SK-MEL-5 (cell line): ENCODE data around the gene CASKIN2. TPM values are rescaled to one million over a fixed set of nuclear protein-coding genes. Genes with fewer than 3 reads are reported as not detected.

Experiments used
- DNase-seq: peaks from one replicate; pipeline ENCODE4 v3.0.0-alpha.2; 2016; ENCODE audit warnings: low read depth, low spot score
- in situ Hi-C: cut with HindIII; loops from 2 replicates; pipeline ENCODE4 v1.10.0; 2016; ENCODE audit warnings: low sequenced_read_pairs, high pct_unique_total_duplicates, low pct_unique_long_range_greater_than_20kb
- polyA plus RNA-seq, 2 experiments: library from polyadenylated mRNA; depleted of rRNA; stranded (reverse); fragments of >200 nt; gene quantifications; 2 replicates each; pipeline ENCODE4 v1.2.3, GENCODE V29; 2015
- total RNA-seq: library from RNA; depleted of rRNA; stranded (reverse); fragments of >200 nt; shearing (Covaris generic); gene quantifications from 2 replicates; pipeline ENCODE4 v1.2.3, GENCODE V29; 2014; rRNA removed

CASKIN2 gene, protein sequence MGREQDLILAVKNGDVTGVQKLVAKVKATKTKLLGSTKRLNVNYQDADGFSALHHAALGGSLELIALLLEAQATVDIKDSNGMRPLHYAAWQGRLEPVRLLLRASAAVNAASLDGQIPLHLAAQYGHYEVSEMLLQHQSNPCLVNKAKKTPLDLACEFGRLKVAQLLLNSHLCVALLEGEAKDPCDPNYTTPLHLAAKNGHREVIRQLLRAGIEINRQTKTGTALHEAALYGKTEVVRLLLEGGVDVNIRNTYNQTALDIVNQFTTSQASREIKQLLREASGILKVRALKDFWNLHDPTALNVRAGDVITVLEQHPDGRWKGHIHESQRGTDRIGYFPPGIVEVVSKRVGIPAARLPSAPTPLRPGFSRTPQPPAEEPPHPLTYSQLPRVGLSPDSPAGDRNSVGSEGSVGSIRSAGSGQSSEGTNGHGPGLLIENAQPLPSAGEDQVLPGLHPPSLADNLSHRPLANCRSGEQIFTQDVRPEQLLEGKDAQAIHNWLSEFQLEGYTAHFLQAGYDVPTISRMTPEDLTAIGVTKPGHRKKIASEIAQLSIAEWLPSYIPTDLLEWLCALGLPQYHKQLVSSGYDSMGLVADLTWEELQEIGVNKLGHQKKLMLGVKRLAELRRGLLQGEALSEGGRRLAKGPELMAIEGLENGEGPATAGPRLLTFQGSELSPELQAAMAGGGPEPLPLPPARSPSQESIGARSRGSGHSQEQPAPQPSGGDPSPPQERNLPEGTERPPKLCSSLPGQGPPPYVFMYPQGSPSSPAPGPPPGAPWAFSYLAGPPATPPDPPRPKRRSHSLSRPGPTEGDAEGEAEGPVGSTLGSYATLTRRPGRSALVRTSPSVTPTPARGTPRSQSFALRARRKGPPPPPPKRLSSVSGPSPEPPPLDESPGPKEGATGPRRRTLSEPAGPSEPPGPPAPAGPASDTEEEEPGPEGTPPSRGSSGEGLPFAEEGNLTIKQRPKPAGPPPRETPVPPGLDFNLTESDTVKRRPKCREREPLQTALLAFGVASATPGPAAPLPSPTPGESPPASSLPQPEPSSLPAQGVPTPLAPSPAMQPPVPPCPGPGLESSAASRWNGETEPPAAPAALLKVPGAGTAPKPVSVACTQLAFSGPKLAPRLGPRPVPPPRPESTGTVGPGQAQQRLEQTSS (N-terminal part only)
- total RNA-seq = 3.5 and 5.8 TPM in 2 replicates
- polyA plus RNA-seq (2015; cell fraction: cytosol; rRNA removed) = 16.0 and 17.5 TPM in 2 replicates
- polyA plus RNA-seq (2015; cell fraction: nucleus; rRNA removed) = 12.9 and 23.0 TPM in 2 replicates

- in situ Hi-C loops = no loop called here
- DNase-seq = peak; percentile 95
Observed at GRCh38 chr17:75515496-75516254, at the start of gene CASKIN2. CASKIN2 (minus strand) TSS chr17:75515537; CDS start chr17:75513804, 1,733 bp downstream.

GRCh38 chr17:75565066-75565465 lies 49.7 kb upstream of the CASKIN2 start:
- DNase-seq = no peak
- in situ Hi-C loops = no loop called here

- DNase-seq = no peak
- in situ Hi-C loops = no loop called here
Observed at GRCh38 chr17:75564195-75564594, 48.9 kb upstream of the CASKIN2 start.

DNA sequence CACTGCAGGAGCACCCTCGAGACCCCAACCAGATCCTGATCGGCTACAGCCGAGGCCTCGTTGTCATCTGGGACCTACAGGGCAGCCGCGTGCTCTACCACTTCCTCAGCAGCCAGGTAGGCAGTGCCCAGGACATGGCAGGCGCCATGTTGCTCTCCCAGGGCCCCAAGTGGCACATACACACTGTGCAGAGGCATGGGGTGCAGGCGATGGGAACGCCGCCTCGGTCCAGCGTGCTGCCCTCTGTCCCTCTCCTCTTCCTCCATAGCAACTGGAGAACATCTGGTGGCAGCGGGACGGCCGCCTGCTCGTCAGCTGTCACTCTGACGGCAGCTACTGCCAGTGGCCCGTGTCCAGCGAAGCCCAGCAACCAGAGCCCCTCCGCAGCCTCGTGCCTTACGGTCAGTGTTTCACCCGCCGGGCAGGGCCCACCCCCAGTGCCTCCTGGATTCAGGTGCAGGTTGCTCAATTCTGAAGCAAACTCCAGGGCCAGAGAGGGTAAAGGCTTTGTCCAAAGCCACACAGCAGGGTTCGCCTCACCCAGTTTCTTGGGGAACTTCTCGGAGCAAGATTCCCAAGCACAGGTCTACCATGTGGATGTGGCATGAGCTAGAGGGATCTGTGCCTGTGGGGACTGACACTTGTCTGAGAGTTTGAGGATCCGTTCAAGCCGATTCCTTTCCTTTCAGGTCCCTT lies 47.9 kb upstream of the CASKIN2 start:
- no peak for DNase-seq
- in situ Hi-C loops = no loop called here

DNA sequence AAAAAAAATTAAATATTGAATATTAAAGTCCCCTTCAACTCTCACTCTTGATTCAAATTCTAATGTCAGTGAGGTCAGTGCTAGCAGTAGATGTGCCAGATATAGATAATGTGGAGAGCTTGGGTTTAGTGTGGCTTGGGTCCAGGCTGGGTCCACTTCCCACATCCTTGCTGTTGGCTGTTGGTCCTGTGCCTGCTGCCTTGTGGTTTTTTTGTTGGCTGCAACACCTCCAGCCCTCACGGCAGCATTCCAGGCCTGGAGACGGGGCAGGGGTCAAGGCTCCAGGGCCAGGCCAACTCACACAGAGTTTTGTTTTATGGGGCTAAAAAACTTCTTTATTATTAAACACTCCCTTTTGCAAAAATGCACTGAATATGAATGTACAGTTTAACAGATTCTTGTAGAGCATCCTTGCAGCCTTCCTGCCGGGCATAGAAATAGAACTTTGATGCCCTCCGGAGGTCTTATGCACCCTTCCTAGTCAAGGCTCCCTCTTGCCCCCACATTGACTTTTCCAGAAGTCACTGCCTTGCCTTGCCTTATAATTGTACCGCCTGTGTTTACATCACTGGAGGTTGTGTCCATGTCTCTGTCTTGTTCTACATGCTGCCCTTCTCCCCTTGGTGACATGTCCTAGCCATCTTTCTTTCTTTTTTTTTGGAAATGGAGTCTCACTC lies 46.7 kb upstream of the CASKIN2 start:
- no peak for DNase-seq
- in situ Hi-C loops = no loop called here

- in situ Hi-C loops = no loop called here
- DNase-seq = no peak
Observed at GRCh38 chr17:75559958-75560533, 44.7 kb upstream of the CASKIN2 start.

- in situ Hi-C loops = no loop called here
- DNase-seq = no peak
Observed at GRCh38 chr17:75558666-75559530, 43.6 kb upstream of the CASKIN2 start.

DNA sequence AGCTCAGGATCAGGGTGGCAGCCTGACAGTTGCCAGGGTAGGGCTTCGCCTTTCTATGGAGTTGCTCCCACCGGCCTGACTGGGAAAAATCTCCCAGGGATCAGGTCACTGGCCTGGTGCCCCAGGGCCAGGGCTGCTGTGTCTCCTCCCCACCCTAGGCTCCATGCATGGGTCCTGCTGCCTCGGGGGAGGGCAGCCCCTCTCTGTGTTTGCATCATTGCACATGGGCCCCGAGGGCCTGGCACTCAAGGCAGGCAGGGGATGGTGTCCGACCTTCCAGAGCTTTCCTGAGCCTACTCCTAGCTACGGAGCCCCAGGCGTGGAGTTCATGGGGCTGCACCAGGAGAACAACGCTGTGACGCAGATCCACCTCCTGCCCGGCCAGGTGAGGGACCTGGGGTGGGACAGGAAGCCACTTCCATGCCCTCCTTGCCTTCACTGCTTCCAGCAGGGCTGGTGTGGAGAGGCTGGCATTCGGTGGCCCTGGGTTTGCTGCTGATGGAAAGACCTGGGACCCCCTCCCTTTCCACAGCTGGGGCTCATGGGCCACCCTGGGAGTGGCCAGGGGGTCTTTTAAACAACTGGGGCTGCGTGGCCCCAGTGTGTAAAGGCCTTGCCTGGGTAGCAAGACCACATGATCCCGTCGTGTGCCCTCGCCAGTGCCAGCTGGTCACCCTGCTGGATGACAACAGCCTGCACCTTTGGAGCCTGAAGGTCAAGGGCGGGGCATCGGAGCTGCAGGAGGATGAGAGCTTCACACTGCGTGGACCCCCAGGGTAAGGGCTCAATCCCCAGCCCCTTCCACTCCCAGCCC lies 42.7 kb upstream of the CASKIN2 start:
- in situ Hi-C loops = no loop called here
- no peak for DNase-seq

GRCh38 chr17:75557075-75557851 lies 41.9 kb upstream of the CASKIN2 start:
- no peak for DNase-seq
- in situ Hi-C loops = no loop called here

DNA sequence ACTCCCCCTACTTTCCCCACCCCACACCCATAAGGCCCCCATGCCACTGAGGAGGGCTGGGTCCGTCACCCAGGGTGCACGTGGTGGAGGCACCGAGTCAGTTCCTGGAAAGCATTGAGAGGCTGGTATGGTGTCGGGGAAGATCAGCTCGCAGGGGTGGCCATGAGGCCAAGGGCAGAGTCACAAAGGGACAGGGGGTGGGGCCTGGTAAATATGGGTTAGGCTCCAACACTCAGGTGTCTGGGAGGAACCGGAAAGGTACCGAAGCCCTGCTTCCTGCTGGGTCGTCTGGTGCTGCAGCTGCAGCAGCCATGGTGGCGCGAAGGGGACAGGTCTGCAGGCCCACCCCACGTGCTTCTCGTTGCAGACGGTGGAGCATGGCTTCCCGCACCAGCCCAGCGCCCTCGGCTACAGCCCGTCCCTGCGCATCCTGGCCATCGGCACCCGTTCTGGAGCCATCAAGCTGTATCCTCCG lies 40.4 kb upstream of the CASKIN2 start:
- DNase-seq = no peak
- in situ Hi-C loops = no loop called here

- no peak for DNase-seq
- in situ Hi-C loops = no loop called here
Observed at GRCh38 chr17:75553295-75554110, 38.2 kb upstream of the CASKIN2 start.

- DNase-seq = no peak
- in situ Hi-C loops = no loop called here
Observed at GRCh38 chr17:75552425-75553294, 37.3 kb upstream of the CASKIN2 start.
